GM23338 (cell line): Measurements from ENCODE around the gene UBE2A. TPM values are rescaled to one million over a fixed set of nuclear protein-coding genes. Genes with fewer than 3 reads are reported as not detected.

Experiments
- ATAC-seq: fragments of 200-7000 bp; cut with Tn5 transposase; 3 replicates; pipeline ENCODE4 v1.9.1; 2020
- DNase-seq: peaks from one replicate; pipeline ENCODE4 v3.0.0-alpha.2; 2015; ENCODE audit warnings: low spot score
- H2AFZ ChIP-seq: fragments of 200-600 bp; sonication (generic); 2 replicates; pipeline ENCODE4 v1.8.0; 2016; ENCODE audit warnings: antibody characterized with exemption, mild to moderate bottlenecking, moderate library complexity
- H3F3A ChIP-seq: fragments of 200-600 bp; sonication (generic); replicated peaks from 2 replicates; pipeline ENCODE4 v1.8.0; 2017; ENCODE audit warnings: antibody characterized with exemption, mixed run types, low read depth
- H3K27ac ChIP-seq: fragments of 200-600 bp; sonication (generic); 2 replicates; pipeline ENCODE4 v1.6.1; 2016; ENCODE audit warnings: low read depth
- H3K27me3 ChIP-seq: fragments of 200-600 bp; sonication (generic); 2 replicates; pipeline ENCODE4 v1.8.0; 2016; ENCODE audit warnings: mild to moderate bottlenecking, mixed run types, moderate library complexity; ENCODE audit not compliant: insufficient read depth
- H3K36me3 ChIP-seq: fragments of 200-600 bp; sonication (generic); 2 replicates; pipeline ENCODE4 v1.8.0; 2016; ENCODE audit warnings: mild to moderate bottlenecking; ENCODE audit not compliant: insufficient read depth
- H3K4me1 ChIP-seq: fragments of 200-600 bp; sonication (generic); 2 replicates; pipeline ENCODE4 v1.8.0; 2016; ENCODE audit warnings: mild to moderate bottlenecking, moderate library complexity; ENCODE audit not compliant: insufficient read depth
- H3K4me2 ChIP-seq: fragments of 200-600 bp; sonication (generic); 2 replicates; pipeline ENCODE4 v1.7.1; 2017; ENCODE audit warnings: mixed run types
- H3K4me3 ChIP-seq: fragments of 200-600 bp; sonication (generic); 2 replicates; pipeline ENCODE4 v1.6.1; 2016; ENCODE audit warnings: mixed run types
- H3K79me2 ChIP-seq: fragments of 200-600 bp; sonication (generic); replicated peaks from 2 replicates; pipeline ENCODE4 v1.8.0; 2017; ENCODE audit warnings: mild to moderate bottlenecking; ENCODE audit not compliant: insufficient read depth
- H3K9me2 ChIP-seq: fragments of 200-600 bp; sonication (generic); 2 replicates; pipeline ENCODE4 v1.8.0; 2017; ENCODE audit not compliant: insufficient read depth
- H4K20me1 ChIP-seq: fragments of 200-600 bp; sonication (generic); replicated peaks from 2 replicates; pipeline ENCODE4 v1.8.0; 2017; ENCODE audit warnings: mild to moderate bottlenecking; ENCODE audit not compliant: insufficient read depth
- H3K27ac Mint-ChIP-seq: 2 replicates; pipeline ENCODE4 v1.8.0; 2020; ENCODE audit warnings: inconsistent platforms, mild to moderate bottlenecking, moderate library complexity, mixed read lengths
- H3K27me3 Mint-ChIP-seq: 3 replicates; pipeline ENCODE4 v1.8.0; 2022; ENCODE audit warnings: low read depth, mild to moderate bottlenecking, moderate library complexity, mixed read lengths, inconsistent platforms; ENCODE audit not compliant: insufficient read depth, poor library complexity
- H3K36me3 Mint-ChIP-seq: 3 replicates; pipeline ENCODE4 v1.8.0; 2021; ENCODE audit warnings: low read depth, mild to moderate bottlenecking, inconsistent platforms, moderate library complexity, mixed read lengths
- H3K4me1 Mint-ChIP-seq: 3 replicates; pipeline ENCODE4 v1.8.0; 2020; ENCODE audit warnings: mild to moderate bottlenecking, inconsistent platforms, mixed read lengths
- H3K4me3 Mint-ChIP-seq: 3 replicates; pipeline ENCODE4 v1.8.0; 2021; ENCODE audit warnings: moderate library complexity, mild to moderate bottlenecking, inconsistent platforms, mixed read lengths
- H3K9me3 Mint-ChIP-seq: 3 replicates; pipeline ENCODE4 v1.8.0; 2020; ENCODE audit warnings: moderate library complexity, mild to moderate bottlenecking, inconsistent platforms, mixed read lengths
- CREB1 ChIP-seq: fragments of 250-450 bp; sonication (Bioruptor Pico); IDR thresholded peaks from 2 replicates; pipeline ENCODE4 v1.5.0; 2020; ENCODE audit warnings: low read depth, mild to moderate bottlenecking, moderate library complexity
- EZH2 ChIP-seq: fragments of 200-600 bp; sonication (generic); IDR thresholded peaks from one replicate; pipeline ENCODE4 v1.8.0; 2017; ENCODE audit warnings: antibody characterized with exemption, mild to moderate bottlenecking, low read depth; ENCODE audit not compliant: unreplicated experiment
- EZH2phosphoT487 ChIP-seq: fragments of 200-600 bp; sonication (generic); IDR thresholded peaks from one replicate; pipeline ENCODE4 v1.8.1; 2018; ENCODE audit warnings: antibody characterized with exemption; ENCODE audit not compliant: unreplicated experiment
- JUNB ChIP-seq: IDR thresholded peaks from one replicate; pipeline ENCODE4 v1.6.1; 2016; ENCODE audit warnings: antibody characterized with exemption; ENCODE audit not compliant: unreplicated experiment
- NANOG ChIP-seq: IDR thresholded peaks from 2 replicates; pipeline ENCODE4 v1.6.1; 2016; ENCODE audit warnings: antibody characterized with exemption, borderline replicate concordance
- POLR2AphosphoS5 ChIP-seq: IDR thresholded peaks from 2 replicates; pipeline ENCODE4 v1.6.1; 2016; ENCODE audit warnings: antibody characterized with exemption, low read depth
- REST ChIP-seq: IDR thresholded peaks from one replicate; pipeline ENCODE4 v1.6.1; 2018; ENCODE audit warnings: antibody characterized with exemption; ENCODE audit not compliant: unreplicated experiment
- STAT1 ChIP-seq: IDR thresholded peaks from one replicate; pipeline ENCODE4 v1.6.1; 2016; ENCODE audit warnings: antibody characterized with exemption; ENCODE audit not compliant: unreplicated experiment
- ZNF114 ChIP-seq: fragments of 250-450 bp; sonication (Bioruptor Pico); IDR thresholded peaks from 2 replicates; pipeline ENCODE4 v1.5.0; 2020; ENCODE audit warnings: mild to moderate bottlenecking, moderate library complexity
- ZNF331 ChIP-seq: fragments of 250-450 bp; sonication (Bioruptor Pico); IDR thresholded peaks from 2 replicates; pipeline ENCODE4 v1.5.0; 2020; ENCODE audit warnings: low read depth, mild to moderate bottlenecking, moderate library complexity
- polyA plus RNA-seq: library from polyadenylated mRNA; unstranded; fragments of >200 nt; fragmentation: Nextera tagmentation; extraction: Ambion mirVana; gene quantifications from 2 replicates; pipeline ENCODE4 v1.2.1, GENCODE V29; 2016
- total RNA-seq: library from RNA; depleted of rRNA; stranded (reverse); fragments of >200 nt; shearing (Covaris generic); gene quantifications from 2 replicates; pipeline ENCODE4 v1.2.3, GENCODE V29; 2014
- TF ChIP-seq, protein P1 (sequence below): IDR thresholded peaks from 2 replicates; pipeline ENCODE4 v1.6.1; 2016; ENCODE audit warnings: antibody characterized with exemption
- TF ChIP-seq, protein P2 (sequence below), 2 experiments: fragments of 200-600 bp in 1 of 2; sonication (generic) in 1 of 2; conservative IDR thresholded peaks; 2 replicates each; pipeline versions ENCODE4 v1.5.1 to v1.6.1; 2016 to 2017; ENCODE audit warnings: antibody characterized with exemption in 2 of 2, low read depth in 2 of 2, mild to moderate bottlenecking in 2 of 2, moderate library complexity in 1 of 2

Gene UBE2A
- total and polyA plus RNA-seq, 2 experiments from 2014 or later = 38.6 to 75.9 TPM

GRCh38 chrX:119529345-119530276, 44.8 kb upstream of the UBE2A start (continued):
- TF ChIP-seq EZH2phosphoT487 (no peak), ZNF114 (CRISPR knock-in tag) (no peak), EZH2 (no peak), CREB1 (CRISPR knock-in tag) (no peak), JUNB (no peak), STAT1 (no peak)
- TF ChIP-seq, protein P1, sequence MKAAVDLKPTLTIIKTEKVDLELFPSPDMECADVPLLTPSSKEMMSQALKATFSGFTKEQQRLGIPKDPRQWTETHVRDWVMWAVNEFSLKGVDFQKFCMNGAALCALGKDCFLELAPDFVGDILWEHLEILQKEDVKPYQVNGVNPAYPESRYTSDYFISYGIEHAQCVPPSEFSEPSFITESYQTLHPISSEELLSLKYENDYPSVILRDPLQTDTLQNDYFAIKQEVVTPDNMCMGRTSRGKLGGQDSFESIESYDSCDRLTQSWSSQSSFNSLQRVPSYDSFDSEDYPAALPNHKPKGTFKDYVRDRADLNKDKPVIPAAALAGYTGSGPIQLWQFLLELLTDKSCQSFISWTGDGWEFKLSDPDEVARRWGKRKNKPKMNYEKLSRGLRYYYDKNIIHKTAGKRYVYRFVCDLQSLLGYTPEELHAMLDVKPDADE = no peak

GRCh38 chrX:119537487-119537886, 36.9 kb upstream of the UBE2A start:
- no peak overlapping the region for H2AFZ ChIP-seq
- no peak overlapping the region for H3K4me3 ChIP-seq
- H3K27ac Mint-ChIP-seq = no peak overlapping the region
- no peaks in the 10 kb centered on the region for H3K4me1 ChIP-seq
- no peaks in the 10 kb centered on the region for H3K79me2 ChIP-seq
- H3K27me3 Mint-ChIP-seq = no peaks in the 10 kb centered on the region
- no peaks in the 10 kb centered on the region for H3F3A ChIP-seq
- H4K20me1 ChIP-seq = no peaks in the 10 kb centered on the region
- H3K9me3 Mint-ChIP-seq = no peaks in the 10 kb centered on the region
- H3K4me2 ChIP-seq = no peak overlapping the region
- H3K4me1 Mint-ChIP-seq = no peaks in the 10 kb centered on the region
- H3K27me3 ChIP-seq = no peaks in the 10 kb centered on the region
- no peaks in the 10 kb centered on the region for H3K9me2 ChIP-seq
- no peak overlapping the region for H3K4me3 Mint-ChIP-seq
- no peaks in the 10 kb centered on the region for H3K36me3 ChIP-seq
- DNase-seq = no peak
- no peak for ATAC-seq
- H3K27ac ChIP-seq = no peak overlapping the region
- peaks cover 16% of the 10 kb centered on the region; the same call in 2 of the 3 replicates for H3K36me3 Mint-ChIP-seq
- TF ChIP-seq, protein P2, sequence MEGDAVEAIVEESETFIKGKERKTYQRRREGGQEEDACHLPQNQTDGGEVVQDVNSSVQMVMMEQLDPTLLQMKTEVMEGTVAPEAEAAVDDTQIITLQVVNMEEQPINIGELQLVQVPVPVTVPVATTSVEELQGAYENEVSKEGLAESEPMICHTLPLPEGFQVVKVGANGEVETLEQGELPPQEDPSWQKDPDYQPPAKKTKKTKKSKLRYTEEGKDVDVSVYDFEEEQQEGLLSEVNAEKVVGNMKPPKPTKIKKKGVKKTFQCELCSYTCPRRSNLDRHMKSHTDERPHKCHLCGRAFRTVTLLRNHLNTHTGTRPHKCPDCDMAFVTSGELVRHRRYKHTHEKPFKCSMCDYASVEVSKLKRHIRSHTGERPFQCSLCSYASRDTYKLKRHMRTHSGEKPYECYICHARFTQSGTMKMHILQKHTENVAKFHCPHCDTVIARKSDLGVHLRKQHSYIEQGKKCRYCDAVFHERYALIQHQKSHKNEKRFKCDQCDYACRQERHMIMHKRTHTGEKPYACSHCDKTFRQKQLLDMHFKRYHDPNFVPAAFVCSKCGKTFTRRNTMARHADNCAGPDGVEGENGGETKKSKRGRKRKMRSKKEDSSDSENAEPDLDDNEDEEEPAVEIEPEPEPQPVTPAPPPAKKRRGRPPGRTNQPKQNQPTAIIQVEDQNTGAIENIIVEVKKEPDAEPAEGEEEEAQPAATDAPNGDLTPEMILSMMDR (conservative IDR thresholded peaks at IDR 0.05; ENCODE audit: low read depth in 2 of 2) = no peak
- no peak for TF ChIP-seq CREB1 (CRISPR knock-in tag)
- TF ChIP-seq, protein P1 = no peak
- no peak for TF ChIP-seq STAT1
- no peak for TF ChIP-seq REST
- no peak for TF ChIP-seq POLR2AphosphoS5
- TF ChIP-seq EZH2phosphoT487 = no peak
- TF ChIP-seq ZNF331 (CRISPR knock-in tag) = no peak
- TF ChIP-seq NANOG = no peak
- no peak for TF ChIP-seq EZH2
